Measurements from ENCODE around the gene PLAGL2.

DNA sequence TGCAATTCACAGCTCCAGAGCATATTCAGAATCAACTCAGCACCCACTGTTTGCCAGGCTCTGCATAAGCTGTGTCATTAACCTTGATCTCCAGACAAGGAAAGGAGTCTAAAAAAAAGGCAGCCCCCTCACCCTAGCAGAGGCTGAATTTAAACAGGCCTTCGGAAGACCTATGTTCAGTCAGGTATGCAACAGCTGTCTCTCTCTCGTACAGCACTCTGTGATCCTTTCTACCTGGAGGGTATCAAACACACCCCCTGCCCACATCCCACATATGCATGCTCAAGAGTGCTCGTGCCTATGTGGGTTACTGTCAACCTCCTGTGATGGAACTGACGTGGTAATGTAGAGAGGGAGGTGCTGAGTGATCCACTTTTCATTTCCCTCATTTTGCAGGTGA lies 8.5 kb downstream of the PLAGL2 start:
- no peak for TF ChIP-seq POLR2AphosphoS5 (IDR thresholded peaks at IDR 0.05; ENCODE audit: low read depth, low read length)
- no peak for TF ChIP-seq POLR2A (IDR thresholded peaks at IDR 0.05; ENCODE audit: low read depth, low read length)
